H1 (cell line): ENCODE measurements around the gene MRRF. TPM values are rescaled to one million over a fixed set of nuclear protein-coding genes. Genes with fewer than 3 reads are reported as not detected.

Source experiments
- CTCF ChIA-PET: fragments of 300-600 bp; sonication (Branson Sonifier 250); formaldehyde crosslinking; loops from one replicate; lab custom pipeline; 2021; ENCODE audit not compliant: partially characterized antibody; lab: Charles Lee
- POLR2A ChIA-PET: fragments of 300-600 bp; sonication (Branson Sonifier 250); formaldehyde crosslinking; loops from one replicate; lab custom pipeline; 2021; ENCODE audit warnings: inconsistent platforms; ENCODE audit not compliant: partially characterized antibody; lab: Charles Lee
- DNase-seq, 2 experiments: peaks; one replicate each; pipeline versions ENCODE4 v3.0.0 to v3.0.0-alpha.2; 2010 to 2022; ENCODE audit warnings: low spot score in 2 of 2, low read depth in 1 of 2, mixed read lengths in 1 of 2
- FAIRE-seq: peaks from 2 replicates; lab custom pipeline; 2011; peaks lifted over from hg19 to GRCh38; lab: Jason Lieb, UNC
- H2AFZ ChIP-seq: 2 replicates; pipeline ENCODE4 v1.8.1; 2012; ENCODE audit warnings: low read length, inconsistent platforms
- H2AK5ac ChIP-seq: 2 replicates; pipeline ENCODE4 v1.6.1; 2013; ENCODE audit warnings: low read depth, low read length
- H2BK120ac ChIP-seq: replicated peaks from 2 replicates; pipeline ENCODE3; 2013; ENCODE audit warnings: low read depth, low read length, inconsistent platforms
- H2BK12ac ChIP-seq: 2 replicates; pipeline ENCODE4 v1.6.1; 2013; ENCODE audit warnings: low read depth, low read length
- H2BK15ac ChIP-seq: 2 replicates; pipeline ENCODE4 v1.6.1; 2013; ENCODE audit warnings: low read length
- H2BK20ac ChIP-seq: 2 replicates; pipeline ENCODE4 v1.6.1; 2013; ENCODE audit warnings: low read length
- H2BK5ac ChIP-seq: 2 replicates; pipeline ENCODE4 v1.6.1; 2013; ENCODE audit warnings: low read depth, low read length
- H3K14ac ChIP-seq: 2 replicates; pipeline ENCODE4 v1.6.1; 2013; ENCODE audit warnings: inconsistent platforms; ENCODE audit not compliant: insufficient read length
- H3K18ac ChIP-seq: 2 replicates; pipeline ENCODE4 v1.6.1; 2013; ENCODE audit warnings: low read length; ENCODE audit errors: extremely low read depth
- H3K23ac ChIP-seq: 2 replicates; pipeline ENCODE4 v1.6.1; 2013; ENCODE audit warnings: inconsistent platforms; ENCODE audit not compliant: insufficient read length
- H3K23me2 ChIP-seq: 2 replicates; pipeline ENCODE4 v1.6.1; 2013; ENCODE audit warnings: low read depth, low read length
- H3K27ac ChIP-seq: 2 replicates; pipeline ENCODE4 v1.6.1; 2011; ENCODE audit warnings: low read depth, low read length, inconsistent platforms
- H3K27me3 ChIP-seq, 4 experiments: replicated peaks in 1 of 4; 1 replicate in 1 of 4; 2 replicates in 3 of 4; pipeline versions ENCODE4 v1.6.1 to v1.8.1; 2011 to 2013; ENCODE audit warnings: low read length in 3 of 4, mild to moderate bottlenecking in 3 of 4, inconsistent platforms in 2 of 4, mixed read lengths in 2 of 4, moderate library complexity in 1 of 4; ENCODE audit not compliant: control insufficient read depth in 3 of 4, insufficient read depth in 3 of 4; ENCODE audit errors: extremely low read depth in 1 of 4
- H3K36me3 ChIP-seq, 4 experiments: 2 replicates each; pipeline versions ENCODE4 v1.6.1 to v1.8.1; 2011 to 2013; ENCODE audit warnings: mild to moderate bottlenecking in 4 of 4, low read length in 3 of 4, moderate library complexity in 2 of 4, control low read depth in 1 of 4, inconsistent platforms in 1 of 4; ENCODE audit not compliant: insufficient read depth in 4 of 4, control insufficient read depth in 2 of 4
- H3K4ac ChIP-seq: replicated peaks from 2 replicates; pipeline ENCODE3; 2013; ENCODE audit warnings: low read length, low read depth, mixed read lengths, inconsistent platforms; ENCODE audit not compliant: insufficient read length
- H3K4me1 ChIP-seq, 4 experiments: replicated peaks in 1 of 4; 1 replicate in 1 of 4; 2 replicates in 3 of 4; pipeline versions ENCODE4 v1.6.1 to v1.8.1; 2011 to 2013; ENCODE audit warnings: low read length in 3 of 4, inconsistent platforms in 2 of 4, mixed read lengths in 1 of 4; ENCODE audit not compliant: insufficient read depth in 4 of 4, control insufficient read depth in 3 of 4
- H3K4me2 ChIP-seq, 2 experiments: 2 replicates each; pipeline versions ENCODE4 v1.6.1 to v1.8.1; 2011 to 2013; ENCODE audit warnings: low read depth in 2 of 2, low read length in 2 of 2, control low read depth in 1 of 2, inconsistent platforms in 1 of 2, mild to moderate bottlenecking in 1 of 2; ENCODE audit not compliant: insufficient read depth in 1 of 2
- H3K4me3 ChIP-seq, 4 experiments: fragments of 200-600, 300-600 bp in 1 of 4; sonication (generic), shearing (Covaris generic), sonication (Bioruptor Twin) in 1 of 4; 2 replicates each; pipeline versions ENCODE4 v1.5.1 to v1.8.1; 2011 to 2016; ENCODE audit warnings: low read length in 4 of 4, low read depth in 3 of 4, control low read depth in 2 of 4, inconsistent platforms in 2 of 4, mild to moderate bottlenecking in 2 of 4, mixed read lengths in 1 of 4, moderate library complexity in 1 of 4; ENCODE audit not compliant: insufficient read depth in 2 of 4; ENCODE audit errors: extremely low read depth in 1 of 4
- H3K56ac ChIP-seq: replicated peaks from 2 replicates; pipeline ENCODE3; 2013; ENCODE audit warnings: low read depth, mild to moderate bottlenecking, mixed read lengths, low read length, inconsistent platforms; ENCODE audit not compliant: insufficient read length
- H3K79me1 ChIP-seq: 2 replicates; pipeline ENCODE4 v1.6.1; 2013; ENCODE audit warnings: low read depth, low read length, control low read depth
- H3K79me2 ChIP-seq, 2 experiments: 2 replicates each; pipeline versions ENCODE4 v1.6.1 to v1.8.1; 2012 to 2013; ENCODE audit warnings: low read length in 2 of 2, mild to moderate bottlenecking in 2 of 2, inconsistent platforms in 1 of 2; ENCODE audit not compliant: insufficient read depth in 2 of 2, control insufficient read depth in 1 of 2
- H3K9ac ChIP-seq, 4 experiments: replicated peaks in 1 of 4; 1 replicate in 1 of 4; 2 replicates in 3 of 4; pipeline versions ENCODE4 v1.6.1 to v1.8.1; 2011 to 2013; ENCODE audit warnings: low read depth in 3 of 4, low read length in 3 of 4, control low read depth in 2 of 4, mild to moderate bottlenecking in 2 of 4, moderate library complexity in 2 of 4, inconsistent platforms in 1 of 4; ENCODE audit errors: extremely low read depth in 1 of 4
- H3K9me3 ChIP-seq, 2 experiments: 2 replicates each; pipeline versions ENCODE4 v1.6.1 to v1.8.1; 2012 to 2013; ENCODE audit warnings: mild to moderate bottlenecking in 2 of 2, moderate library complexity in 2 of 2, control low read depth in 1 of 2, inconsistent platforms in 1 of 2, low read depth in 1 of 2, low read length in 1 of 2, mixed read lengths in 1 of 2; ENCODE audit not compliant: insufficient read depth in 2 of 2
- H4K20me1 ChIP-seq, 2 experiments: replicated peaks in 1 of 2; 2 replicates each; pipeline versions ENCODE3 to v1.8.1; 2011 to 2013; ENCODE audit warnings: inconsistent platforms in 2 of 2, low read length in 2 of 2, mild to moderate bottlenecking in 1 of 2; ENCODE audit not compliant: insufficient read depth in 2 of 2, control insufficient read depth in 1 of 2
- H4K5ac ChIP-seq: 2 replicates; pipeline ENCODE4 v1.6.1; 2013; ENCODE audit warnings: low read length, low read depth, mixed read lengths, inconsistent platforms; ENCODE audit not compliant: insufficient read length
- H4K8ac ChIP-seq: 2 replicates; pipeline ENCODE4 v1.8.0; 2013; ENCODE audit warnings: mild to moderate bottlenecking, moderate library complexity, low read length, inconsistent platforms; ENCODE audit not compliant: insufficient read depth; ENCODE audit errors: extremely low read depth
- H4K91ac ChIP-seq: replicated peaks from 2 replicates; pipeline ENCODE3; 2013; ENCODE audit warnings: low read length, mixed read lengths, inconsistent platforms; ENCODE audit not compliant: insufficient read length
- CREB1 ChIP-seq: IDR thresholded peaks from 2 replicates; pipeline ENCODE4 v1.6.1; 2012; ENCODE audit warnings: inconsistent platforms
- EGR1 ChIP-seq: IDR thresholded peaks from 2 replicates; pipeline ENCODE4 v1.6.1; 2011; ENCODE audit warnings: low read depth, low read length, borderline replicate concordance
- EZH2 ChIP-seq: fragments of 200-600 bp; sonication (generic); IDR thresholded peaks from 2 replicates; pipeline ENCODE4 v1.7.1; 2012; ENCODE audit warnings: low read depth, mild to moderate bottlenecking, moderate library complexity, low read length, inconsistent platforms; ENCODE audit not compliant: severe bottlenecking
- GTF2F1 ChIP-seq: IDR thresholded peaks from 2 replicates; pipeline ENCODE4 v1.6.1; 2012; ENCODE audit warnings: low read depth, low read length, improper control_type of control experiment, borderline replicate concordance
- RNF2 ChIP-seq: fragments of 200-900, 300-1000 bp; sonication (generic); IDR thresholded peaks from 2 replicates; pipeline ENCODE4 v1.7.1; 2016; ENCODE audit warnings: borderline replicate concordance, low read depth, mild to moderate bottlenecking, antibody characterized with exemption, low read length; ENCODE audit not compliant: poor library complexity, severe bottlenecking; ENCODE audit errors: missing control alignments
- SP1 ChIP-seq: IDR thresholded peaks from 2 replicates; pipeline ENCODE4 v1.6.1; 2011; ENCODE audit warnings: low read depth, low read length
- SP4 ChIP-seq: IDR thresholded peaks from 2 replicates; pipeline ENCODE4 v1.6.1; 2012; ENCODE audit warnings: low read length, inconsistent platforms
- TEAD4 ChIP-seq: IDR thresholded peaks from 2 replicates; pipeline ENCODE4 v1.6.1; 2012; ENCODE audit warnings: low read depth, low read length, inconsistent platforms, mixed read lengths
- WGBS, 2 experiments: shearing (Covaris generic) in 1 of 2; methylation state at CpG; one replicate each; pipeline versions ENCODE4 v1.1.6 to v1.1.7; 2013 to 2015; ENCODE audit warnings: low lambda C conversion rate in 2 of 2, mixed read lengths in 2 of 2, inconsistent platforms in 1 of 2, low coverage in 1 of 2, missing lambda C conversion rate in 1 of 2; ENCODE audit not compliant: insufficient replicate concordance in 2 of 2, insufficient coverage in 1 of 2, insufficient read length in 1 of 2; ENCODE audit errors: extremely low coverage in 1 of 2, missing lambda C conversion rate in 1 of 2; 5-methylcytosine and 5-hydroxymethylcytosine counted together
- polyA plus RNA-seq, 7 experiments: library from polyadenylated mRNA; depleted of rRNA in 3 of 7; stranded (reverse) in 5 of 7; unstranded in 2 of 7; fragments of >200 nt in 5 of 7; fragments of 200-250 nt in 2 of 7; gene quantifications; 1 replicate in 5 of 7; 2 replicates in 1 of 7; 4 replicates in 1 of 7; pipeline versions ENCODE4 v1.2.1 to v1.2.3, GENCODE V29; 2011 to 2013; ENCODE audit warnings: missing spikeins in 2 of 7, mixed read lengths in 2 of 7
- total RNA-seq: library from RNA; stranded (reverse); fragmentation: NEBNext Ultra II Directional; extraction: Animal tissue kit (Norgen Biotek cat#: 25700); gene quantifications from 2 replicates; pipeline ENCODE4 v1.2.1, GENCODE V29; 2021

The MRRF gene
- total and polyA plus RNA-seq, 2 of the 8 experiments (the other 6 are each of a cell fraction or from before 2014, with no cell fraction given), result 29.4 to 47.8 TPM

DNA sequence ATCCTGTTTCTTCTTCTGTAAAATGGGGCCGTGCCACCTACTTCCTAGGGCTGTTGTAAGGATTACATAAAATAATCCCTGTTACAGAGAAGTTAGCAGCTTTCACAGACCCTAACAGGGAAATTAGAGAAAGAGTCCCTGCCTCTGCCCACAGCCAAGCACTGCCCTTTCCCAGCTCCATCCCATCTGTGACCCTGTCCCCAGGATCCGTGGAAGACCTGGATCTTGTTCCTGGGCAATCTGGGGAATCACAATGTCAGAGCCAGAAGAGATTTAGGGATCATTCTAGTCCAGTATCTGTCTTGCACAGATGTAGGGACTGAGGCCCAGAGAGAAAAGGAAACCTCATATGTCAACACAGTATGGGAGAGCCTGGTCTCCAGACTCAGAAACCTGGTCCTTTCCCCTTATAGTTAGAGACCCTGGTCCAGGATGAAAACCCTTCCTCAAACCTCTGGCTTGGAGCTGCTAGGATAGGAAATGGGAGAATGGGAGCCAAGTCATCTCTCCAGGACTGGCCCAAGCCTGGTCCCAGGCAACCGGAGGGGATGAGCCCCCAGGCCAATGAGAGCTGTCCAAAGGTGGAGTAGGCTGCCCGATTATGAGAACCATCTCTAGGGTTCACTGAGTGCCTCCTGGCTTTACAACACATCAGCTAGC is 48.4 kb upstream of the MRRF start:
- no peak overlapping the region for H3K56ac ChIP-seq
- no peak for FAIRE-seq
- H3K36me3 ChIP-seq, result no peaks in the 10 kb centered on the region; a peak in 1 of 8 replicates
- peak overlapping the region; percentile 24 for H2BK120ac ChIP-seq
- no peak for DNase-seq
- H3K4me1 ChIP-seq, result peaks cover 5 to 33% (median 29%) of the 10 kb centered on the region in 4 experiments
- no peak overlapping the region; the same call in 1 of the 2 replicates for H2BK12ac ChIP-seq
- peaks cover 12 to 19% of the 10 kb centered on the region in 2 experiments for H4K20me1 ChIP-seq
- ChIA-PET POLR2A (interaction anchor here (1.0 to 2.6 kb wide), 3 partner anchors 10 to 57 kb away, joined by 3 to 26 read pairs (median 3); partner anchors contain the start of genes MORN5 and NDUFA8), CTCF (interaction anchor here (0.8 to 5.2 kb wide), 7 partner anchors 28 to 134 kb away, joined by 3 to 56 read pairs (median 3); partner anchors contain the start of genes MORN5 and NDUFA8)
- WGBS, 2 experiments, result 53% methylated on average over 4 of the region's 4 CpGs; no CpG with 5 or more reads in 1 of the 2 experiments
- H3K79me1 ChIP-seq, result no peaks in the 10 kb centered on the region; the same call in 1 of the 2 replicates
- H2BK15ac ChIP-seq, result no peak overlapping the region
- H3K4ac ChIP-seq, result no peak overlapping the region
- no peak overlapping the region for H4K91ac ChIP-seq
- no peak overlapping the region for H2AK5ac ChIP-seq
- H3K18ac ChIP-seq, result no peak overlapping the region
- H3K23me2 ChIP-seq, result peaks cover 27% of the 10 kb centered on the region; the same call in 1 of the 2 replicates
- no peaks in the 10 kb centered on the region for H3K79me2 ChIP-seq
- peaks cover 73 to 97% (median 92%) of the 10 kb centered on the region in 4 experiments for H3K27me3 ChIP-seq
- peak overlapping the region; percentile 9; the same call in 1 of the 2 replicates for H2BK20ac ChIP-seq
- no peak overlapping the region for H3K23ac ChIP-seq
- H3K9ac ChIP-seq, result no peak overlapping the region
- H3K9me3 ChIP-seq, result peaks cover 0 to 3% of the 10 kb centered on the region in 2 experiments; a peak in 1 of 4 replicates
- no peak overlapping the region for H3K27ac ChIP-seq
- H4K5ac ChIP-seq, result no peak overlapping the region
- H3K4me3 ChIP-seq, result peak overlapping the region in 2 of 4 experiments; percentile 24 to 51; a peak in 3 of 8 replicates
- H2AFZ ChIP-seq, result no peak overlapping the region
- no peak overlapping the region for H4K8ac ChIP-seq
- H3K4me2 ChIP-seq, result peak overlapping the region; percentile 62 to 64; a peak in 3 of 4 replicates
- TF ChIP-seq RNF2, result peak; percentile 36
- TF ChIP-seq EZH2, result peak; percentile 23
- no peak for TF ChIP-seq SP4
- peak; percentile 73 for TF ChIP-seq SP1
- TF ChIP-seq GTF2F1, result no peak
- TF ChIP-seq CREB1, result no peak
- TF ChIP-seq TEAD4, result no peak
- TF ChIP-seq EGR1, result 0 out of 2 replicates have a peak, but pooled peaks have one; percentile 12
- H2BK5ac ChIP-seq, result no peak overlapping the region
- no peak overlapping the region for H3K14ac ChIP-seq
